SK-N-MC (cell line): ENCODE data around the gene SLC25A44.

Source experiments
- DNase-seq: peaks from one replicate; pipeline ENCODE4 v3.0.0-alpha.2; 2011; ENCODE audit warnings: low read depth, low spot score
- H3K27ac ChIP-seq: fragments of 200-600 bp; sonication (generic); 2 replicates; pipeline ENCODE4 v1.5.1; 2016; ENCODE audit warnings: mixed run types
- H3K36me3 ChIP-seq: fragments of 200-600 bp; sonication (generic); 2 replicates; pipeline ENCODE4 v1.6.1; 2017; ENCODE audit warnings: antibody characterized with exemption, low read length, mixed read lengths; ENCODE audit not compliant: insufficient read depth
- H3K4me3 ChIP-seq: fragments of 200-600 bp; sonication (generic); 2 replicates; pipeline ENCODE4 v1.5.1; 2016
- H3K9ac ChIP-seq: fragments of 200-600 bp; sonication (generic); 2 replicates; pipeline ENCODE4 v1.8.0; 2017; ENCODE audit warnings: mixed run types, mixed read lengths; ENCODE audit not compliant: insufficient read length
- H3K9me3 ChIP-seq: fragments of 200-600 bp; sonication (generic); 2 replicates; pipeline ENCODE4 v1.6.1; 2017; ENCODE audit warnings: low read depth, mild to moderate bottlenecking, antibody characterized with exemption, low read length, moderate library complexity, mixed read lengths
- EZH2 ChIP-seq: fragments of 200-600 bp; sonication (generic); IDR thresholded peaks from one replicate; pipeline ENCODE4 v1.6.1; 2017; ENCODE audit warnings: antibody characterized with exemption
- FOXP2 ChIP-seq: optimal IDR thresholded peaks from 2 replicates; pipeline ENCODE3; 2011; ENCODE audit warnings: mild to moderate bottlenecking, moderate library complexity; ENCODE audit not compliant: insufficient read depth; ENCODE audit errors: extremely low read length, control extremely low read depth
- POLR2AphosphoS5 ChIP-seq: IDR thresholded peaks from 2 replicates; pipeline ENCODE4 v1.6.1; 2012; ENCODE audit warnings: mild to moderate bottlenecking, low read depth, low read length, borderline replicate concordance

The SLC25A44 gene

GRCh38 chr1:156193488-156194299 is at the start of gene SLC25A44:
TSS of gene SLC25A44 (plus strand) at chr1:156194104. CDS start at chr1:156199848, 5,744 bp downstream.
- TF ChIP-seq EZH2 (no peak), POLR2AphosphoS5 (peak; percentile 80)
- Histone ChIP-seq H3K27ac (peak within 1 kb of the TSS; percentile 87), H3K4me3 (peak within 1 kb of the TSS; percentile 83), H3K9me3 (no peaks in the 10 kb centered on the region), H3K9ac (peak within 1 kb of the TSS; percentile 71), H3K36me3 (no peaks in the 10 kb centered on the region)
- DNase-seq: peak; percentile 99

DNA sequence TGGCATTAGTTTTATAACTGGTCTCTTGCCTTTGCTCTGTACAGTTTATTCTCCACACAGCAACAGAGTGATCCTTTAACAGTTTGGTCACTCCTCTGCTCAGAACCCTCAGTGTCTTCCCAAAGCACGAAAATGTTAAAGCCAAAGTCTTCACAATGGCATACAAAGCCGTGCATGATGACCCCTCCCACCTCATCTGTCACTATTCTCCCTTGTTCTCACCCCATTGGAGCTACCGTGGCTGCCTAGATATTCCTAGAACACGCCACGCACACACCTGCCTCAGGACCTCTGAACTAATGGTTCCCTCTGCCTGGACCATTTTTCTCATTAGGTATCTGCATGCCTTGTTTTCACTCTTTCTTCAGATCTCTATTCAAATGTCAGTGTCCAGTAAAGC is 49.2 kb upstream of the SLC25A44 start:
- H3K36me3 ChIP-seq: no peaks in the 10 kb centered on the region
- TF ChIP-seq EZH2 (no peak), POLR2AphosphoS5 (no peak), FOXP2 (no peak)
- no peak overlapping the region for H3K9ac ChIP-seq

DNA sequence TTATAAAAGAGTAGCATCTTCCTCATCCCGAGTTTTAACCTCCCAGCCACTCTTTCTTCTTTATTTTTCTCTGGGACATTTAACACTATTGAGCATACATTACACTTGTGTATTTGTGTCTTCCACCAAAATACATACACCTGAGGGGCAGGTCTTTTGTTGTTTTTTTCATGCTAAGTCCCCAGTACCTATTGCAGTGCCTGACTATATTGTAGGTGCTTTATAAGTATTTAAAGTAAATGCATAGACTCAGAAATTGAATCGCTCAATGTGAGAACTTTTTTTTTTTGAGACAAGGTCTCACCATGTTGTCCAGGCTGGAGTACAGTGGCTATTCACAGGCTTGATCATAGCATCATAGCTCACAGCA is 48.3 kb upstream of the SLC25A44 start:
- TF ChIP-seq EZH2 (no peak), POLR2AphosphoS5 (no peak), FOXP2 (no peak)
- no peak overlapping the region for H3K27ac ChIP-seq
- H3K36me3 ChIP-seq: no peaks in the 10 kb centered on the region
- H3K9me3 ChIP-seq: no peaks in the 10 kb centered on the region
- H3K4me3 ChIP-seq: no peak overlapping the region
- DNase-seq: no peak
- no peak overlapping the region for H3K9ac ChIP-seq

More for the DNA sequence above, 49.2 kb upstream of the SLC25A44 start:
- H3K9me3 ChIP-seq: no peaks in the 10 kb centered on the region
- H3K4me3 ChIP-seq: no peak overlapping the region
- no peak for DNase-seq
- H3K27ac ChIP-seq: no peak overlapping the region

- no peak for DNase-seq
- Histone ChIP-seq H3K36me3 (no peaks in the 10 kb centered on the region), H3K9ac (no peak overlapping the region), H3K27ac (no peak overlapping the region), H3K9me3 (no peaks in the 10 kb centered on the region), H3K4me3 (peak overlapping the region; percentile 65)
- TF ChIP-seq EZH2: no peak
- TF ChIP-seq POLR2AphosphoS5: no peak
- no peak for TF ChIP-seq FOXP2
Observed at GRCh38 chr1:156146020-156146768, 47.7 kb upstream of the SLC25A44 start.

DNA sequence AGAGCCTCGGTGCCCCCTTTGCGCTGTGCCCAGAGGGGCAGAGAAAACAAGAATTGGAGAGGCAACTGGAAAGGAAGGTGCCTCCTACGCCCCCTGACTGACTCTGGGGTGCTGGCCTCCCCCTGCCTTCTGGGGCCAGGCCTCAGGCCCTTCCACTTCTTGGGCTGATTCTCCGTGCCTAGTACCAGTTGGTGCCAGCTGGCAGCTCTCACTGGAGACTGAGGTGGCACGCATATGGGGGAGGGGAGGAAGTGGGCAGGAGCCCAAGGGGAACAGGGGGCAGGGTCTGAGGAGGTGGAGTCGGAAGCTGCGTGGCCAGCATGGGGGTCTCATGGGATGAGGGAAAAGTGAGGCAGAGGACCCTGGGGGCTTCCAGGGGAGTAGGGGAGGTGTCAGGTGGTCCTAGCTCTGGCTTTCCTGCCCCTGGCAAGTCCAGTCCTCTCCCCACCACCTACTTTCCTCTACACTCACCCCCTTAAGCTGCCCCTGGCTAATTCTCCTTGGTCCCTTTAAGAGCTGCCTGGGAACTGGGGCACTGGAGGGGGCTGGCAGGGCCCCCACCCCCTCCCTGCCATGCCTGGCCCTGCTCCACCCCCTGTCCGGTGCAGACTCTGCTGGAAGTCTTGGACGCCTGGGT is 47.0 kb upstream of the SLC25A44 start:
- peak overlapping the region; percentile 65 for H3K4me3 ChIP-seq
- DNase-seq: no peak
- TF ChIP-seq EZH2 (no peak), FOXP2 (no peak), POLR2AphosphoS5 (no peak)
- H3K27ac ChIP-seq: no peak overlapping the region
- no peaks in the 10 kb centered on the region for H3K36me3 ChIP-seq
- H3K9ac ChIP-seq: no peak overlapping the region
- H3K9me3 ChIP-seq: no peaks in the 10 kb centered on the region

DNA sequence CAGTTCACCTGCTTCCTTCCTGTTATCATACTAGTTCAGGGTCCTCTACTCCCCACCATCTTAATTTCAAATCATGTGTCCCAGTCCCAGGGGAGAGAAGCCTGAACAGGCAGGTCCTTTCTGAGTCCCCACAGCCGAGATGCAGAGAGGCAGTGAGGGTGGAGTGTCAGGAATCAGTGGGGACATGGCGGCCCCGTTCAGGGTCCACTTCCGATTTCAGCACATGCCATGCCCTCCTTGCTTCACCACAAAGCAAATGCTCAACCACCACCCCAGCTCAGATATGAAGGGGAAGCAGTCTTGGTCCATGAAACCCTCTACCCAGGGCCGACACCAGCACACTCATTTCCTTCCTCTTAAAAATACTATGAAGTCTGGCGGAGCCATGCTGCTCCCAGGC is 45.7 kb upstream of the SLC25A44 start:
- H3K9me3 ChIP-seq: no peaks in the 10 kb centered on the region
- H3K27ac ChIP-seq: no peak overlapping the region
- no peak overlapping the region for H3K4me3 ChIP-seq
- no peak for DNase-seq
- no peak for TF ChIP-seq FOXP2
- no peak for TF ChIP-seq EZH2
- TF ChIP-seq POLR2AphosphoS5: no peak
- H3K36me3 ChIP-seq: no peaks in the 10 kb centered on the region
- H3K9ac ChIP-seq: no peak overlapping the region

- DNase-seq: no peak
- no peaks in the 10 kb centered on the region for H3K9me3 ChIP-seq
- H3K4me3 ChIP-seq: no peak overlapping the region
- no peak overlapping the region for H3K27ac ChIP-seq
- H3K9ac ChIP-seq: no peak overlapping the region
- H3K36me3 ChIP-seq: no peaks in the 10 kb centered on the region
- no peak for TF ChIP-seq EZH2
Observed at GRCh38 chr1:156149374-156150332, 44.3 kb upstream of the SLC25A44 start.

DNA sequence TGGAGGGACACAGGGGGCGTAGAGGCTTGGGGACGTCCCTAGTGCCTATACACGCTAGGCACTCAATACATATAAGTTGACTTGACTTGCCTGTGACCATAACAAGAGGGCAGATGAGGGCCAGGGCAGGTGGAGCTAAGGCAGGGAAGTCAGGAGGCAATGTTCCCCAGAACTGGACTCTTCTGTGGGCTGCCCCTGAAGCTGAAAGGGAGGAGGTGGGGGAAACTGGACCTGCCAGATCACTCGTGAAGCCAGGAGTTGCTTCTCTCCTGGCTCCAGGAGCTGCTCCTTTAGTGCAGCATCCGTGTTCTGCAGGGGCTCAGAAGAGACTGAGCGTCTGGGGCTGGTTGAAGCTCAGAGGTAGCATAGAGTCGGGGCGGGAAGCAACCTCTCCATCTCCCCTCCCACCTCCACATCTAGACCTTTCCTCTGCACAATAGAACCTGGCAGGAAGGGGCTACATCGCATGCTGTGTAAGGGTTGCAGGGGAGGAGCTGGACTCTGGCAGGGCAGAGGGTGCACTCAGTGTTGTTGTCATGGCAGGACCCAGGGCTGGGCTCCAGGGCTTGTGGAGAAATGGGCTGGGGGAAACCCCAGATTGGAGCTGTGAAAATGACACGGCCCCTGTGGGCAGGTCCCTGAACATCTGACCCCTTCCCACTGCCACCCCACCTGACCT is 43.4 kb upstream of the SLC25A44 start:
- Histone ChIP-seq H3K27ac (no peak overlapping the region), H3K9ac (no peak overlapping the region), H3K9me3 (no peaks in the 10 kb centered on the region), H3K4me3 (no peak overlapping the region), H3K36me3 (no peaks in the 10 kb centered on the region)
- TF ChIP-seq EZH2 (no peak), FOXP2 (no peak), POLR2AphosphoS5 (no peak)
- DNase-seq: no peak
